H1 (cell line): Measurements from ENCODE around the gene POLE4. TPM values are rescaled to one million over a fixed set of nuclear protein-coding genes. Genes with fewer than 3 reads are reported as not detected.

ENCODE experiments used
- CTCF ChIA-PET: fragments of 300-600 bp; sonication (Branson Sonifier 250); formaldehyde crosslinking; loops from one replicate; lab custom pipeline; 2021; ENCODE audit not compliant: partially characterized antibody; lab: Charles Lee
- POLR2A ChIA-PET: fragments of 300-600 bp; sonication (Branson Sonifier 250); formaldehyde crosslinking; loops from one replicate; lab custom pipeline; 2021; ENCODE audit warnings: inconsistent platforms; ENCODE audit not compliant: partially characterized antibody; lab: Charles Lee
- DNase-seq, 2 experiments: peaks; one replicate each; pipeline versions ENCODE4 v3.0.0 to v3.0.0-alpha.2; 2010 to 2022; ENCODE audit warnings: low spot score in 2 of 2, low read depth in 1 of 2, mixed read lengths in 1 of 2
- FAIRE-seq: peaks from 2 replicates; lab custom pipeline; 2011; peaks lifted over from hg19 to GRCh38; lab: Jason Lieb, UNC
- H2AFZ ChIP-seq: 2 replicates; pipeline ENCODE4 v1.8.1; 2012; ENCODE audit warnings: low read length, inconsistent platforms
- H2AK5ac ChIP-seq: 2 replicates; pipeline ENCODE4 v1.6.1; 2013; ENCODE audit warnings: low read depth, low read length
- H2BK120ac ChIP-seq: replicated peaks from 2 replicates; pipeline ENCODE3; 2013; ENCODE audit warnings: low read depth, low read length, inconsistent platforms
- H2BK12ac ChIP-seq: 2 replicates; pipeline ENCODE4 v1.6.1; 2013; ENCODE audit warnings: low read depth, low read length
- H2BK15ac ChIP-seq: 2 replicates; pipeline ENCODE4 v1.6.1; 2013; ENCODE audit warnings: low read length
- H2BK20ac ChIP-seq: 2 replicates; pipeline ENCODE4 v1.6.1; 2013; ENCODE audit warnings: low read length
- H2BK5ac ChIP-seq: 2 replicates; pipeline ENCODE4 v1.6.1; 2013; ENCODE audit warnings: low read depth, low read length
- H3K14ac ChIP-seq: 2 replicates; pipeline ENCODE4 v1.6.1; 2013; ENCODE audit warnings: inconsistent platforms; ENCODE audit not compliant: insufficient read length
- H3K18ac ChIP-seq: 2 replicates; pipeline ENCODE4 v1.6.1; 2013; ENCODE audit warnings: low read length; ENCODE audit errors: extremely low read depth
- H3K23ac ChIP-seq: 2 replicates; pipeline ENCODE4 v1.6.1; 2013; ENCODE audit warnings: inconsistent platforms; ENCODE audit not compliant: insufficient read length
- H3K23me2 ChIP-seq: 2 replicates; pipeline ENCODE4 v1.6.1; 2013; ENCODE audit warnings: low read depth, low read length
- H3K27ac ChIP-seq: 2 replicates; pipeline ENCODE4 v1.6.1; 2011; ENCODE audit warnings: low read depth, low read length, inconsistent platforms
- H3K27me3 ChIP-seq, 4 experiments: replicated peaks in 1 of 4; 1 replicate in 1 of 4; 2 replicates in 3 of 4; pipeline versions ENCODE4 v1.6.1 to v1.8.1; 2011 to 2013; ENCODE audit warnings: low read length in 3 of 4, mild to moderate bottlenecking in 3 of 4, inconsistent platforms in 2 of 4, mixed read lengths in 2 of 4, moderate library complexity in 1 of 4; ENCODE audit not compliant: control insufficient read depth in 3 of 4, insufficient read depth in 3 of 4; ENCODE audit errors: extremely low read depth in 1 of 4
- H3K36me3 ChIP-seq, 4 experiments: 2 replicates each; pipeline versions ENCODE4 v1.6.1 to v1.8.1; 2011 to 2013; ENCODE audit warnings: mild to moderate bottlenecking in 4 of 4, low read length in 3 of 4, moderate library complexity in 2 of 4, control low read depth in 1 of 4, inconsistent platforms in 1 of 4; ENCODE audit not compliant: insufficient read depth in 4 of 4, control insufficient read depth in 2 of 4
- H3K4ac ChIP-seq: replicated peaks from 2 replicates; pipeline ENCODE3; 2013; ENCODE audit warnings: low read length, low read depth, mixed read lengths, inconsistent platforms; ENCODE audit not compliant: insufficient read length
- H3K4me1 ChIP-seq, 4 experiments: replicated peaks in 1 of 4; 1 replicate in 1 of 4; 2 replicates in 3 of 4; pipeline versions ENCODE4 v1.6.1 to v1.8.1; 2011 to 2013; ENCODE audit warnings: low read length in 3 of 4, inconsistent platforms in 2 of 4, mixed read lengths in 1 of 4; ENCODE audit not compliant: insufficient read depth in 4 of 4, control insufficient read depth in 3 of 4
- H3K4me2 ChIP-seq, 2 experiments: 2 replicates each; pipeline versions ENCODE4 v1.6.1 to v1.8.1; 2011 to 2013; ENCODE audit warnings: low read depth in 2 of 2, low read length in 2 of 2, control low read depth in 1 of 2, inconsistent platforms in 1 of 2, mild to moderate bottlenecking in 1 of 2; ENCODE audit not compliant: insufficient read depth in 1 of 2
- H3K4me3 ChIP-seq, 4 experiments: fragments of 200-600, 300-600 bp in 1 of 4; sonication (generic), shearing (Covaris generic), sonication (Bioruptor Twin) in 1 of 4; 2 replicates each; pipeline versions ENCODE4 v1.5.1 to v1.8.1; 2011 to 2016; ENCODE audit warnings: low read length in 4 of 4, low read depth in 3 of 4, control low read depth in 2 of 4, inconsistent platforms in 2 of 4, mild to moderate bottlenecking in 2 of 4, mixed read lengths in 1 of 4, moderate library complexity in 1 of 4; ENCODE audit not compliant: insufficient read depth in 2 of 4; ENCODE audit errors: extremely low read depth in 1 of 4
- H3K56ac ChIP-seq: replicated peaks from 2 replicates; pipeline ENCODE3; 2013; ENCODE audit warnings: low read depth, mild to moderate bottlenecking, mixed read lengths, low read length, inconsistent platforms; ENCODE audit not compliant: insufficient read length
- H3K79me1 ChIP-seq: 2 replicates; pipeline ENCODE4 v1.6.1; 2013; ENCODE audit warnings: low read depth, low read length, control low read depth
- H3K79me2 ChIP-seq, 2 experiments: 2 replicates each; pipeline versions ENCODE4 v1.6.1 to v1.8.1; 2012 to 2013; ENCODE audit warnings: low read length in 2 of 2, mild to moderate bottlenecking in 2 of 2, inconsistent platforms in 1 of 2; ENCODE audit not compliant: insufficient read depth in 2 of 2, control insufficient read depth in 1 of 2
- H3K9ac ChIP-seq, 4 experiments: replicated peaks in 1 of 4; 1 replicate in 1 of 4; 2 replicates in 3 of 4; pipeline versions ENCODE4 v1.6.1 to v1.8.1; 2011 to 2013; ENCODE audit warnings: low read depth in 3 of 4, low read length in 3 of 4, control low read depth in 2 of 4, mild to moderate bottlenecking in 2 of 4, moderate library complexity in 2 of 4, inconsistent platforms in 1 of 4; ENCODE audit errors: extremely low read depth in 1 of 4
- H3K9me3 ChIP-seq, 2 experiments: 2 replicates each; pipeline versions ENCODE4 v1.6.1 to v1.8.1; 2012 to 2013; ENCODE audit warnings: mild to moderate bottlenecking in 2 of 2, moderate library complexity in 2 of 2, control low read depth in 1 of 2, inconsistent platforms in 1 of 2, low read depth in 1 of 2, low read length in 1 of 2, mixed read lengths in 1 of 2; ENCODE audit not compliant: insufficient read depth in 2 of 2
- H4K20me1 ChIP-seq, 2 experiments: replicated peaks in 1 of 2; 2 replicates each; pipeline versions ENCODE3 to v1.8.1; 2011 to 2013; ENCODE audit warnings: inconsistent platforms in 2 of 2, low read length in 2 of 2, mild to moderate bottlenecking in 1 of 2; ENCODE audit not compliant: insufficient read depth in 2 of 2, control insufficient read depth in 1 of 2
- H4K5ac ChIP-seq: 2 replicates; pipeline ENCODE4 v1.6.1; 2013; ENCODE audit warnings: low read length, low read depth, mixed read lengths, inconsistent platforms; ENCODE audit not compliant: insufficient read length
- H4K8ac ChIP-seq: 2 replicates; pipeline ENCODE4 v1.8.0; 2013; ENCODE audit warnings: mild to moderate bottlenecking, moderate library complexity, low read length, inconsistent platforms; ENCODE audit not compliant: insufficient read depth; ENCODE audit errors: extremely low read depth
- H4K91ac ChIP-seq: replicated peaks from 2 replicates; pipeline ENCODE3; 2013; ENCODE audit warnings: low read length, mixed read lengths, inconsistent platforms; ENCODE audit not compliant: insufficient read length
- CBX8 ChIP-seq: fragments of 300-800, 300-1000 bp; sonication (generic); IDR thresholded peaks from 2 replicates; pipeline ENCODE4 v1.7.1; 2016; ENCODE audit warnings: low read depth, low read length, borderline replicate concordance
- E2F6 ChIP-seq: IDR thresholded peaks from 2 replicates; pipeline ENCODE4 v1.6.1; 2012; ENCODE audit warnings: inconsistent platforms
- FOSL1 ChIP-seq: IDR thresholded peaks from 2 replicates; pipeline ENCODE4 v1.6.1; 2011; ENCODE audit warnings: mild to moderate bottlenecking, low read depth, low read length, moderate library complexity; ENCODE audit not compliant: insufficient read depth
- HDAC2 ChIP-seq, 2 experiments: fragments of 300-600 bp in 1 of 2; sonication (generic) in 1 of 2; IDR thresholded peaks; 2 replicates each; pipeline ENCODE4 v1.6.1; 2011 to 2012; ENCODE audit warnings: low read depth in 2 of 2, low read length in 2 of 2, mild to moderate bottlenecking in 2 of 2, moderate library complexity in 2 of 2, borderline replicate concordance in 1 of 2, inconsistent platforms in 1 of 2
- JUN ChIP-seq: IDR thresholded peaks from 2 replicates; pipeline ENCODE4 v1.6.1; 2011; ENCODE audit warnings: low read depth, mild to moderate bottlenecking, improper control_type of control experiment, low read length
- KDM4A ChIP-seq: IDR thresholded peaks from one replicate; pipeline ENCODE4 v1.7.1; 2012; ENCODE audit warnings: low read depth, mild to moderate bottlenecking, moderate library complexity, low read length, inconsistent platforms; ENCODE audit not compliant: severe bottlenecking
- MAX ChIP-seq: IDR thresholded peaks from 2 replicates; pipeline ENCODE4 v1.6.1; 2012; ENCODE audit warnings: inconsistent platforms
- NRF1 ChIP-seq: IDR thresholded peaks from 2 replicates; pipeline ENCODE4 v1.6.1; 2011; ENCODE audit warnings: mild to moderate bottlenecking, low read depth, low read length, improper control_type of control experiment
- POU5F1 ChIP-seq: IDR thresholded peaks from 2 replicates; pipeline ENCODE4 v1.6.1; 2011; ENCODE audit warnings: low read depth, mild to moderate bottlenecking, low read length, moderate library complexity
- RFX5 ChIP-seq: IDR thresholded peaks from 2 replicates; pipeline ENCODE4 v1.6.1; 2011; ENCODE audit warnings: low read depth, low read length, improper control_type of control experiment, borderline replicate concordance
- SAP30 ChIP-seq: fragments of 300-600 bp; sonication (generic); IDR thresholded peaks from 2 replicates; pipeline ENCODE4 v1.7.1; 2012; ENCODE audit warnings: low read length, moderate library complexity, mild to moderate bottlenecking, inconsistent platforms; ENCODE audit not compliant: insufficient read depth, insufficient replicate concordance
- SRF ChIP-seq: IDR thresholded peaks from 2 replicates; pipeline ENCODE4 v1.6.1; 2011; ENCODE audit warnings: mild to moderate bottlenecking, low read depth, low read length, moderate library complexity
- SUZ12 ChIP-seq: fragments of 200-600 bp; sonication (generic); IDR thresholded peaks from 2 replicates; pipeline ENCODE4 v1.6.1; 2012; ENCODE audit warnings: mild to moderate bottlenecking, inconsistent platforms, low read length, moderate library complexity, mixed read lengths
- WGBS, 2 experiments: shearing (Covaris generic) in 1 of 2; methylation state at CpG; one replicate each; pipeline versions ENCODE4 v1.1.6 to v1.1.7; 2013 to 2015; ENCODE audit warnings: low lambda C conversion rate in 2 of 2, mixed read lengths in 2 of 2, inconsistent platforms in 1 of 2, low coverage in 1 of 2, missing lambda C conversion rate in 1 of 2; ENCODE audit not compliant: insufficient replicate concordance in 2 of 2, insufficient coverage in 1 of 2, insufficient read length in 1 of 2; ENCODE audit errors: extremely low coverage in 1 of 2, missing lambda C conversion rate in 1 of 2; 5-methylcytosine and 5-hydroxymethylcytosine counted together
- polyA plus RNA-seq, 7 experiments: library from polyadenylated mRNA; depleted of rRNA in 3 of 7; stranded (reverse) in 5 of 7; unstranded in 2 of 7; fragments of >200 nt in 5 of 7; fragments of 200-250 nt in 2 of 7; gene quantifications; 1 replicate in 5 of 7; 2 replicates in 1 of 7; 4 replicates in 1 of 7; pipeline versions ENCODE4 v1.2.1 to v1.2.3, GENCODE V29; 2011 to 2013; ENCODE audit warnings: missing spikeins in 2 of 7, mixed read lengths in 2 of 7
- total RNA-seq: library from RNA; stranded (reverse); fragmentation: NEBNext Ultra II Directional; extraction: Animal tissue kit (Norgen Biotek cat#: 25700); gene quantifications from 2 replicates; pipeline ENCODE4 v1.2.1, GENCODE V29; 2021

Gene POLE4
- total and polyA plus RNA-seq, 2 of the 8 experiments (the other 6 are each of a cell fraction or from before 2014, with no cell fraction given), result 16.7 to 44.7 TPM

GRCh38 chr2:74942263-74942662 is 16.2 kb upstream of the POLE4 start:
- WGBS, 2 experiments, result 81% methylated on average over 5 of the region's 5 CpGs; no CpG with 5 or more reads in 1 of the 2 experiments
- CTCF ChIA-PET, result interaction anchor here (1.1 to 2.9 kb wide), 4 partner anchors 20 to 49 kb away, joined by 3 to 10 read pairs (median 4); no protein-coding TSS in a partner anchor

More at GRCh38 chr2:74942263-74942662, 16.2 kb upstream of the POLE4 start:
- H3K27ac ChIP-seq, result no peak overlapping the region
- no peaks in the 10 kb centered on the region for H3K79me2 ChIP-seq
- no peak overlapping the region for H3K4me2 ChIP-seq
- no peak overlapping the region for H4K5ac ChIP-seq
- H4K20me1 ChIP-seq, result no peaks in the 10 kb centered on the region
- no peak overlapping the region for H4K91ac ChIP-seq
- no peaks in the 10 kb centered on the region for H3K79me1 ChIP-seq
- H3K56ac ChIP-seq, result no peak overlapping the region
- no peaks in the 10 kb centered on the region for H3K23me2 ChIP-seq
- H3K27me3 ChIP-seq, result no peaks in the 10 kb centered on the region
- no peak overlapping the region for H3K23ac ChIP-seq
- H3K4me1 ChIP-seq, result no peaks in the 10 kb centered on the region
- H2BK15ac ChIP-seq, result no peak overlapping the region
- H2BK12ac ChIP-seq, result no peak overlapping the region
- no peak overlapping the region for H3K18ac ChIP-seq
- no peak overlapping the region for H3K4me3 ChIP-seq
- no peaks in the 10 kb centered on the region for H3K36me3 ChIP-seq
- FAIRE-seq (no peak), DNase-seq (no peak)
- TF ChIP-seq HDAC2 (IDR thresholded peaks at IDR 0.05; ENCODE audit: borderline replicate concordance in 1 of 2, low read depth in 2 of 2, low read length in 2 of 2) (no peak), NRF1 (no peak), FOSL1 (no peak), E2F6 (no peak), JUN (no peak), RFX5 (no peak), SAP30 (no peak), SRF (no peak), POU5F1 (no peak), CBX8 (no peak), SUZ12 (no peak), MAX (no peak), KDM4A (no peak)
- H2BK5ac ChIP-seq, result no peak overlapping the region
- POLR2A ChIA-PET, result no interaction called here
- H2BK20ac ChIP-seq, result no peak overlapping the region
- no peak overlapping the region for H3K4ac ChIP-seq
- no peak overlapping the region for H3K9ac ChIP-seq
- H3K14ac ChIP-seq, result no peak overlapping the region
- no peak overlapping the region for H4K8ac ChIP-seq
- peak overlapping the region; percentile 74 for H2AFZ ChIP-seq
- H2AK5ac ChIP-seq, result no peak overlapping the region
- no peak overlapping the region for H2BK120ac ChIP-seq
- no peaks in the 10 kb centered on the region for H3K9me3 ChIP-seq
